NCI-H748 treated with DMSO at 0.1 percent for 48 hours (cell line): ENCODE results near the gene PLXNA3.

Experiments
- DNase-seq: peaks from one replicate; lab custom pipeline; 2025; lab: John Stamatoyannopoulos, UW

The PLXNA3 gene

DNA sequence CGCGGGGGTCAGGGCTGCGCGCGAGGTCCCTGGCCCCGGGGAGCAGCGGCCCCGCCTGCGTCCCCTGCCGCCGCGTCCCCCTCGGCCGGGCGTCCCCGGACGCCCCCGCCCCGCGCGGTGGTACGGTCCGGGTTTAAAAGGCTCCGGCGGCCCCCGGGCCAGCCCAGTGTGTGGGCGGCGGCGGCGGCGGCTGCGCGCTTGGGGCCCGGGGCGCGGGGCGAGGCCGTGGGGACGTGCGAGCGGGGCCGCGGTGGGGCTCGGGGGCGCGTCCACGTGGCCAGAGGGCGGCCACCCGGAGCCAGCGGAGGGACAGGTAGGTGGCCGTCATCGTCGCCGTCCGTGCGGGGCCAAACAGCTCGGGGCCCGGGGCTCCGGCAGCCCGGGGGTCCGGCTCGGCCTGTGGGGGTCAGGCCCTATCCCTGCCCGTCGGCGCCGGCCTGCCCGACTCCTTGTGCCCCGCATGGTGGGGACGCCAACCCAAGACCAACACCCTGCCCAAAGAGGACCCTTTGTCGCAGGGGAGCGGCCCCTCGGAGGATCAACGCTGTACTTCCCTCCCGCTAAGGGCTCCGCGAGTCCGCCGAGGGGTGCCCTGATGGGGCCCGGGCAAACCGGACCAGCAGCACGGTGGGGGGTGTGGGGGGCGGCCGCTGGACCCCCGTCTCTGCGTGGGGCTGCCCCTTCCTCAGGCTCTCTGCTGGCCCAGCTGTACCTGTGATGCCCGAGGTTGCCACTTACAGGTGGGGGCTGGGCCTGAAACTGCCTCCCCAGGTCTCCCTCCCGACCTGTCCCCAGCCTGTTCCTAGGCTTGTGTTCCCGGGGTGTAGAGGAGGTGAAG is at the start of gene PLXNA3:
Gene PLXNA3, plus strand, starts transcription at position 166 of the 838 bp plus-strand sequence. CDS start 1,903 bp downstream, outside the sequence.
- no peak for DNase-seq

DNA sequence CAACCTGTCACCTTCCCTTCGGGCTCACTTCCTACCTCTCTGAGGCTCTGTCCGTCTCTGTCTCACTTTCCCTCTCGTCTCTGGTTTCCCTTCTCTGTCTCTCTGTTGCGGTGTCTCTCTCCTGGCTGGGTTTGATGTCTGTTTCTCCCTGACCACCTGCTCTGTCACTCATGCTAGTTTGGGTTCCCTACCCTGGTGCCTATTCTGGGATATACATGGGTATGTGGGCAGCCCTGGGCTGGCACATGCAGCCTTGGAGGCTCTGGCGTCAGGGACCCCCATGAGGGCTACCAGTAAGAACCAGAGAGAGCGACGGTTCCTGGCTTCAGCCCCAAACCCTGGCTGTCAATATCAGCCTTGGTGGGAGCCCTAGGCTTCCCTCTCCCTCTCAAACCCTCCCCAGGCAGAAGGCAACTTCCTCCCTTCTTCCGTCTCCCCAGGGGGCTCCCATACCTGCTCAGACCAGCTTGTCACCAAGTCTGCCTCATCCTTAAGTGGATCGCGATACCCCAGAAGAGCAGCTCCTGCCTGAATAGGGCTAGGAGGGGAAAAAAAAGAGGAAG is 49.3 kb upstream of the PLXNA3 start:
- no peak for DNase-seq

DNA sequence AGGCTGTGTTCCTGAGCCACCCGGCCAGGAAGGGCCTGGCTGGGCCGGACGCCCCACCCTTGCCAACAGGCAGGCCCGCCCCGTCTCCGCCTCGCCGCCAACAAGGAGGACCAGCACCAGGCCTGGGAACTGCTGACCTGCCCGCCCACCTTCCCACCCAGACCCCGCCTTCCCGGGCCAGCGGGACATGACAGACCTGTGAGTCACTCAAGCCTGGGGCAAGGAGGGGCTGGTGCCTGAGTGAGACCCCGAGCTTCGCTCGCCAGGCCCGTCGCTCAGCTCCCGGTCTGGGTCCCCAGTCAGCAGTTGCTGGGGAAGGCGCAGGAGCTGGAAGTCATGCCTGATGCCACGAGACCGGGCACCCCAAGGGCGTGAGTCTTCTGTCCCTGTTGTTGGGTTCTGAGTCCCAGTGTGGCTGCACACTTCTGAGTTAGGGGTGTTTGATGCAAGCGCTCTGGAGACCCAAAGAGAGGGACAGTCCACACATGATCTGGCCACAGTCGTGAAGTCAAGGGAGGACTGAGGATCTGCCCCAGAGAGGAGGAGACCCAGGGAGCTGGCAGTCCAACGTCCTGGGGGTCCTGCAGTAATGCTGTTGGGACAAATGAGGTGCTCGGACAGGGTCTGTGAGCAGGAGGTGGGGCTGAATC is 48.7 kb upstream of the PLXNA3 start, which contains the start of gene DNASE1L1:
Gene DNASE1L1, minus strand, starts transcription at position 33 of the 650 bp plus-strand sequence. CDS start 3,686 bp downstream, outside the sequence.
- no peak for DNase-seq

DNA sequence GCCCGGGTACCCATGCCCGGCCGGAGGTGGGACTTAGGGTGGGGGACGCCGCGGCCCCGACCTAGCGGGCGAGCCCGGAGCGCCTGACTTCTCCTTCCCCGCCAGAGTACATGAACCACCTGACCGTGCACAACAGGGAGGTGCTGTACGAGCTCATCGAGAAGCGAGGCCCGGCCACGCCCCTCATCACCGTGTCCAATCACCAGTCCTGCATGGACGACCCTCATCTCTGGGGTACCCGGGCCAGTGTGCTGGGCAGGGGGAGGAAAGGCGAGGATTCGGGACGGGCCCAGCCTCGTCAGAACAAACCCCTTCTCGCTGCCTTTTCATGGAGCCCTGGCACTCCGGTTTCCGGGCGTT is 46.1 kb upstream of the PLXNA3 start:
- peak; percentile 20 for DNase-seq

DNA sequence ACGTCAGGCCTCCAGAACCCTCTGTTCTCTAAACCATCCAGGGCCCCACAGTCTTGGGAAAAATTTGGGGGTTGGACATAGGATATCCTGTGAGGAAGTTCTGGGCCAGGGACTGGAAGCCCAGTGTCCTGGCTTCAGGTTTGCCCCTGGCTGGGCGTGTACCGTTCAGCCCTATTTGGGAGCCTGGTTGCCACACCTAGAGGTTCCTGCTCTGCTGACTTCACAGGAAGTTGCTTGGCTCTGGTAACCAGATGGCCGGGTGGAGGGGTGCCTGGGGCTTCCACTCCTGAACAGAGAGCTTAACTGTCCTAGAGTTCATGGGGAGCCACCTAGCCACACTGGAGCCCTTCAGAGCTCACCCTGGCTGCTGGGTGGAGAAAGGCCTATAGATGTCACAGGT is 45.6 kb upstream of the PLXNA3 start:
- no peak for DNase-seq

DNA sequence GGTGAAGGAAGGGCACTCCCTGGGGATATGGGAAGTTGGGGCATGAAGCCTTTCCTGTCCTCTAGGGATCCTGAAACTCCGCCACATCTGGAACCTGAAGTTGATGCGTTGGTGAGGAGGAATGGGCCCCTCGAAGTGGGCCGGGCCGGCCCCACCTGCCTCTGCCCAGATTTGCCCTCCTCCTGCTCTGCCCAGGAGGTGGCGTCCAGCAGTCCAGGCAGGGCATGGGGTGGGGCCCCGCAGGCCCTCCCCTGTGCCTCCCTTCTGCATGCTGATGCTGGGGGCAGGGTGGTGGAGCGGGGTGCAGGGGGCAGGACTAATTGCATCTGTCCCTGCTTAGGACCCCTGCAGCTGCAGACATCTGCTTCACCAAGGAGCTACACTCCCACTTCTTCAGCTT is 44.9 kb upstream of the PLXNA3 start:
- no peak for DNase-seq

DNA sequence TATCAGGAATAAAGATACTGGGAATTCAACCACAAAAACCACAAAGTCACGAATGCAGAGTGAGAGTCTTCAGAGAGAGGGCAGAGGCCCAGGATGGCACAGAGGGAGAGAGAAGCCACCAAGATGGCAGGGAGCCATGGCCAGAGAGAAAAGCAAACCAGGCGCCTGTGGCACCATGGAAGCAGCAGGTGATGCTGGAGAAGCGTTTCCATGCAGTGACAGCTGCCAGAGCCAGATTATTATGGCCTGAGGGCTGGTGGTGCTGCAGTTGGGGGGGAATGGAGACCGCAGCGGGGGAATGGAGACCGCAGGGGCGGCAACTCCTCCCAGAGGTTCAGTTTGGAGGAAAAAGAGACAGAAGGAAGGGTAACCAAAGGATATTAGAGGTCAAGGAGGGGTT is 40.9 kb upstream of the PLXNA3 start:
- no peak for DNase-seq

DNA sequence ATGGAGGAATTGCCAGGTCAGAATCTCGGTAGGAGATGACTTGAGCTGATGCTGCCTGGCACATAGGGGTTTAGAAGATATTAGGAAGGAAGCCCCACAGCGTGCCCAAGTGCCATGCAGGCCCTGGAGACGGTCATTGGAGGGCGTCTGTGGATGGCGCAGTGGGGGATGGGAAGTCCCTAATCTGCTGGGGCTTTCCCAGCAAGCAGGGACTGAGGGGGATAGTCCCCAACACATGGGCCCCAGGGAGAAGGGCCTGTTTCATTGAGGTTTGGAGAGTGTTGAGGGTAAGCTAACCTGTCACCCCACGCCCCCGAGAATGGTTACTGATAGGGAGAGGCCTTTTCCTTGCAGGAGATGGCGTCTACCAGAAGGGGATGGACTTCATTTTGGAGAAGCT is 38.9 kb upstream of the PLXNA3 start:
- no peak for DNase-seq

DNA sequence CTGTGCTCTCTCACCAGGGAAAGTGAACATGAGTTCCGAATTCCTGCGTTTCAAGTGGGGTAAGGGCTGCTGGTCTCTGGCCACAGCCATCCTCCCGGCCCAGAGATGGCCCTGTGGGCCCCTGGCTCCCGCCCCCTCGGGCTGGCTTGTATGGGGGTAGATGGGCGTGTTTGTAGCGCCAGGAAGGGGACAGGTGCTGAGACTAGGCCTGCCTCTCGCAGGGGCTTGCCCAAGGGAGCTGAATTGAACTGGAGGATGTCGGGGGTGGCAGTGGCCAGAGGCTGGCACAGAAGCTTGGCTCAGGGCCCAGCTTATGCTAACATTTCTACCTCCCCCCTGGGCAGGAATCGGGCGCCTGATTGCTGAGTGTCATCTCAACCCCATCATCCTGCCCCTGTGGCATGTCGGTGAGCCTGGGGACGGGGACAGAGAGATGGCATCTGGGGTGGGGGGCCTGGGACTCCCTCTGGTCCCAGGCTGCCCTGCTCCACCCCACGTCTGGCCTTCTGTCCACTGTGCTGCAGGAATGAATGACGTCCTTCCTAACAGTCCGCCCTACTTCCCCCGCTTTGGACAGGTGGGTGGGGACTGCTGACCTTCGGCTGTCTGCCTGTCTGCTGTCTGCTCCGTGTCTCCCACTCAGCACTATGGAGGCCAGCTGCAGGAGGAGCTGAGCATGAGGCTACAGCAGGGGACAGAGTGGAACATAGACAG is 38.2 kb upstream of the PLXNA3 start:
- no peak for DNase-seq

DNA sequence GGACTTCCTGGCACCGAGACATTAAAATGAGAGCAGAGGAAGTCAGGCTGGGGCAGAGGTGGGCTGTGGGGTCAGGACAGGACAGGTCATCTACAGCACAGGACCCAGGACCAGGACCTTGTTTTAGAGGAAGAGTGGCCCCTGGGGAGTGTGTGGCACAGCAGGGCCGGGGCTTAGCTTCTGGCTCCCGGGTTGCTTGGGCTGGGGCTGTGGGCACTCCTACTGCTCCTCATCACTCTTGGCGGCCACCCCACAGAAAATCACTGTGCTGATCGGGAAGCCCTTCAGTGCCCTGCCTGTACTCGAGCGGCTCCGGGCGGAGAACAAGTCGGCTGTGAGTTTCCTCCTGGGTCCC is 37.7 kb upstream of the PLXNA3 start:
- no peak for DNase-seq

DNA sequence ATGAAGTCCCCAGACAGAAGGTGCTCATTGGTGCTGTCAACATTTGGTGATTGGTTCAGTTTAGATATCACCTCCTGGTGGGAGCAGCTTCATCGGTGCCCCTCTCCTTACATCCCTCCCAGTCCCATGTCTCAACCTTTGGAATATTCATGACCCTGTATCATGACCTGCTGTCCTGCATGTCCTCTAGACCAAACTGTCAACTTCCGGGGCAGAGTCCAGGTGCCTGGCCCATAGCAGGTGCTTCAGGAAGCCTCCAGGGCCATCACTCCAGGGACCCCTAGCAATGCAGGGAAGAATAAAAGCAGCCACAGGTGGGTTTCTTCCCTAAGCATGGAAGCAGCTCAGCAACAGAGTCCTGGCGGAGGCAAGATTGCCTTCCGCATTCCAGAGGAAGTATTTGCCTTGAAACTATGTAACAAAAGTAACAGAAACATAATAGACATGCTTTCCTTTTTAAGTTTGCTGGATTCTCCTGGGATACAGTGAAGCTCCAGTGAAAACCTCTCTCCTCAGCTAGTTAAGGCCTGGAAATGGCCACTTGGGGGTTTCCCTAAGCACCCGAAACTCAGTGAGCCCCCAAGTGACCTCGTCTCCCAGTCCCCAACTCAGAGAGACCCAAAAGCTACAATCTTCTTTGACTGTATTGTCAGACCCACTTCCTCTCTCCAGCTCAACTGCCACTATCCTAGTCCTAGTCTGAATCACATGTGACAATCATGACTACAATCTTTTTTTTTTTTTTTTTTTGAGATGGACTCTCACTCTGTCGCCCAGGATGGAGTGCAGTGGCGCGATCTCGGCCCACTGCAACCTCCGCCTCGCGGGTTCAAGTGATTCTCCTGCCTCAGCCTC is 30.9 kb upstream of the PLXNA3 start:
- no peak for DNase-seq

DNA sequence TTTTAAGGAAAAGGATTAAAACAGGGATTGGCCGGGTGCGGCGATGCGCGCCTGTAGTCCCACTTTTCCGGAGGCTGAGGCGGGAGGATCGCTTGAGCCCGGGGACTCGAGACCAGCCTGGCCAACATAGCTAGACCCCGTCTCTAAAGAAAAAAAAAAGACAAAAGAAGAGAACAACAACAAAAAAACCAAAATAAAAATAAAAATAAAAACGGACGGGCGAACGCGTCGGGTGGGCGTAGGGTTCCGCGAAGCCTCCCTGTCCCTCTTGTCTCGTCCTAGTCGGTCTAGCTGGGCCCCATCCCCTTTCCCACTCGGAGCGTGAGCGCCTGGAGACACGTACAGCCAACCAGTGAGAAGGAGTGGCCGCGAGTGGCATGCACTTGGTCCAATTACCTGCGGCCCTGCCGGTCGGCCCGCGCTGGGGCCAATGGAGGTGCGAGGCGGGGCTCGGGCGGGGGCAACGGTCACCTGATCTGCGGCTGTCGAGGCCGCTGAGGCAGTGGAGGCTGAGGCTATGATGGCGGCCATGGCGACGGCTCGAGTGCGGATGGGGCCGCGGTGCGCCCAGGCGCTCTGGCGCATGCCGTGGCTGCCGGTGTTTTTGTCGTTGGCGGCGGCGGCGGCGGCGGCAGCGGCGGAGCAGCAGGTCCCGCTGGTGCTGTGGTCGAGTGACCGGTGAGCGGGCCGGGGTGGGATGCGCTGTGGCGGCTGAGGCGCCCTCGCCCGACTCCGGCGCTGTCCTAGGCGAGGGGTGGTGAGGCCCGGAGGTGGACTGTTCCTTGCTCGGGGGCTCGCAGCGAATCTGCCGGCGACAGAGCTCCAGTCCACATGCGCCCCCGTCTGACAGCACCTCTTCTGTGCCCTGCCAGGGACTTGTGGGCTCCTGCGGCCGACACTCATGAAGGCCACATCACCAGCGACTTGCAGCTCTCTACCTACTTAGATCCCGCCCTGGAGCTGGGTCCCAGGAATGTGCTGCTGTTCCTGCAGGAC is 29.6 kb upstream of the PLXNA3 start, which contains the start of gene ATP6AP1:
Gene ATP6AP1, plus strand, starts transcription at position 502 of the 996 bp plus-strand sequence. Its CDS starts 16 bp downstream, at position 518.
- DNase-seq: peak; percentile 83

DNA sequence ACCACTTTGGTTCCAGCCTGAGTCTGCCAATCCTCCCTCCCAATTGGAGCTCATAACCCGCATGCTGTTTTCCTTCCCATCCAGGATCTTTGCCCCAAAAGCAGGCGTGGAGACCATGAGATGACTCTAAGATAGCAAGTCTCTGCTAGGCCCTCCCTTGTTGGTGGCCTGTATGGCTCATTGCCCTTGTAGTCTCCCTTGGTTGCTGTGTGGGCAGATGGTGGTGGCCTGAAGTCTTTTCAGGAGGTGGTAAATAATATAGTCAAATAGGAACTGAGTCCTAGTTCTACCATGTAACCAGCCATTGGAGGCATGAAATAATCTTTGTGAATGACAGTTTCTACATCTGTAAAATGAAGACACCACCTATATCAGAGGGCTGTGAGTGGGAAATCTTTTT is 28.4 kb upstream of the PLXNA3 start:
- no peak for DNase-seq

DNA sequence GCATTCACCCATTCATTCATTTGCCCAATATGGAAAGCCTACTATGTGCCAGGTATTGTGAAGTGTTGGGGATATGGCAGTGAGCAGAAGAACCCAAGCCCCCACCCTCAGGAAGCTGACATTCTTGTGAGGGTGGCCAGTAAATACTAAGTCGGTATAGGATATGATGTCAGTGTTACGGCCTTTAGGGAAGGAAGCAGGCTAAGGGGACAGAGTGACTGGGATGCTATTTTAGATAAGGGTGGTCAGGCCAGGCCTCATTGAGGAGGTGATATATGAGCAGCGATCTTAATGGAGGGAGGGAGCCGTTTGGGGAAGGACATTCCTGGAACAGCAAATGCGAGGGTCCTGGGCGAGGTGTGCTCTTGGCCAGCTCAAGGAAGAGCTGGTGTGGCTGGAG is 27.6 kb upstream of the PLXNA3 start:
- DNase-seq: no peak

DNA sequence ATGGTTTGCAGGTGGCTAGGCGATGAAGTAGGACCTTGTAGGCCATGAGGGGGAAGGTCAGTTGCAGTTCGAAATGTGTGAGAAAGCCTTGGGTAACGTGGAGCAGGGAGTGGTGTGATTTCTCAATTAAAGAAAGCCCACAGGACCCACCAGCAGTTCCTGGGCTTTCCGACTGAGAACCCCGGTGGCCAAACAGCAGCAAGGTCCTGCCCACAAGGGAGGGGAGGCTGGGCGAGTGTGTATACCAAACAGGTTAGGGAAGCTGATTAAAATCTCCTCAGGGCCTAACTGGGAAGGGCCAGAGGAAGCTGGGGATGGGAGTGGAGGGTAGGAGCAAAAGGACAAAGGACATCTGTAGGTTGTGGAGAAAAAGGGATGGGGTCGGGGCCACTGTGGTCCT is 27.2 kb upstream of the PLXNA3 start:
- no peak for DNase-seq

DNA sequence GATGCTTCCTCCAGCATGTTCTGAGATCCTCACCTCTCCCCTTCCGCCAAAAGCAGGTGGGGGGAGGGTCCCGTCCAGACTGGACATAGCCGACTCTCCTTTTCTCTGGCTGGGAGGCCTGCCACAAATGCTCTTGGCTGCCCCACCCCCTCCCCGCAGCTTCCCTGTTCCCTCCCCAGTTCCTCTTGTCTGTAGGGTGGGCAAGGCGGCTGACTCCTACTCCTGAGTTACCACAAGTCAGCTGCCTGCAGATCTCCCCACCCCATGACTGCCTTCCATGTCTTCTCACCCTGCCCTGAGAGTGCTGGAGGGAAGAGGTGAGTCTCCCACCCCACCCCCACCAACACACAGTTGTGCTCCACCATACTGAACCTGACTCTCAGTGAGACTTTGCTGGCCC is 26.7 kb upstream of the PLXNA3 start:
- DNase-seq: no peak

DNA sequence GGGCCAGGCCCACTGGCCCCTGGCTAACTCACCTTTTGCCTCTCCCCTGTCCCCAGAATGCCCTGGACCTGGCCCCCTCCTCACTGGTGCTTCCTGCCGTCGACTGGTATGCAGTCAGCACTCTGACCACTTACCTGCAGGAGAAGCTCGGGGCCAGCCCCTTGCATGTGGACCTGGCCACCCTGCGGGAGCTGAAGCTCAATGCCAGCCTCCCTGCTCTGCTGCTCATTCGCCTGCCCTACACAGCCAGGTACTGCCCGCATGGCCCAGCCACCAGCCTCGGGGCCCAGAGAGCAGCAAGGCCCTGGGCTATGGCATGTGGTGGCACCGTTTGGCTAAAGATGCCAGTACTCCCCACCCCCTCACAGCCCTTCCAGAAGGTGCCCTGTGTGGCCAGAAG is 25.9 kb upstream of the PLXNA3 start:
- DNase-seq: no peak

DNA sequence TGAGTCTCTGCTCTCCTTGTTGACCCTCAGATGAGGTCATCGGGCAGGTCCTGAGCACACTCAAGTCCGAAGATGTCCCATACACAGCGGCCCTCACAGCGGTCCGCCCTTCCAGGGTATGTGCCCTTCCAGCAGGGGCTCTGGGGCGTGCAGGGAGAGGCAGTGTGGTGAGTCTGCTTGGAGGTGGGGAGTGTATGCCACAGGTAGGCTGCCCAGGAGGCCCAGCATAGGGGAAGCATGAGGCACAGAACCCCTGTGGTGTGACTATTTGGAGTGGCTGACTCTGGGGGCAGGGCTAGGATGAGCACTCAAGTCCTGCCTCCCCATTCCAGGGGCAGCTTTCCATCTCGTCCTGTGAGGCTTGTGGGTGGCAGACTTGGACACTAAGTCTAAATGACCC is 24.5 kb upstream of the PLXNA3 start:
- DNase-seq: no peak

DNA sequence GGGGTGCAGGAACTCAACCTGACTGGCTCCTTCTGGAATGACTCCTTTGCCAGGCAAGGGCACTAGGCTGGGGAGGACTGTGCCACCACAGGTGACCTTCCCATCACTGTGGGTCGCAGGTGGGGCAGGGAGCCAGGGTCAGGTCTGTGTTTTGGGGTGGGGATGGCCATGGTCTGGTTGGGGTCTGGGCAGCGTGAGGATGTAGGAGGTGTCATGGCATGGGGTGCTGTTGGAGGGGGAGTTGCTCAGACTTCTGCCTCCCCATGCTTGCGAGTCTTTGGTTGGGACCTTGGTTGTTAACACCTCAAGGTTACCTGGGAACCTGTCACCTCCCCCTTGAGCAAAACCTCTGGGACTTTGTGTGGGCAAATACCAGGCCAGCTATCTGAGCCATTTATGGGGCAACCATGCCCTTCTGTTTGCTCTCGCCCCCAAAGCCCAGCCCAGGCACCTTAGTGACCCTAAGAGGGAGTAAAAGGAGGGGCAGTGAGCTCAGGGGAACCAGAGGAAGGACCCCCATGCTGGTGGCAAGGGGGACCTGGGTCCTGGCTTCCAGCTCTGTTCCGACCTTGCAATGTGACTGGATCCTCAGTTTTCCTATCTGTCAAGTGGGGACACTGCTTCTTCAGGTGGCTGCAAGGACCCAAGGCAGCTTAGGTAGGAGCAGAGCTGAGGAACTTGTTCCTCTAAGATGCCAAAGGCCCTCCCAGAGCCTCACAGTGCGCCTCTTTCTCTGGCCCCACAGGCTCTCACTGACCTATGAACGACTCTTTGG is 23.5 kb upstream of the PLXNA3 start:
- DNase-seq: no peak
